GM12878 (cell line): Measurements from ENCODE around the gene ANGPTL2. TPM values are rescaled to one million over a fixed set of nuclear protein-coding genes. Genes with fewer than 3 reads are reported as not detected.

Source experiments
- ATAC-seq: fragments of 200-7000 bp; cut with Tn5 transposase; 3 replicates; pipeline ENCODE4 v1.9.1; 2020; ENCODE audit warnings: mild to moderate bottlenecking, moderate library complexity
- BruUV-seq: library from RNA; stranded (reverse); fragments of 400-500 nt; replicated peaks from 2 replicates; lab custom pipeline; 2021; lab: Mats Ljungman, UMichigan
- CTCF ChIA-PET: fragments of 300-600 bp; sonication (Branson Sonifier 250); formaldehyde crosslinking; extraction: SDS; loops from one replicate; lab custom pipeline; 2021; ENCODE audit warnings: inconsistent platforms; lab: Yijun Ruan, JAX
- POLR2A ChIA-PET: fragments of 350-600 bp; formaldehyde crosslinking; extraction: SDS; loops from one replicate; lab custom pipeline; 2021; ENCODE audit warnings: inconsistent platforms; lab: Charles Lee
- RAD21 ChIA-PET: fragments of 300-600 bp; sonication (Branson Sonifier 250); formaldehyde crosslinking; loops from one replicate; lab custom pipeline; 2023; ENCODE audit warnings: antibody characterized with exemption; ENCODE audit not compliant: unreplicated experiment; lab: Charles Lee
- SMC1A ChIA-PET: fragments of 300-600 bp; sonication (Branson Sonifier 250); formaldehyde crosslinking; loops from one replicate; lab custom pipeline; 2023; ENCODE audit not compliant: unreplicated experiment, uncharacterized antibody; lab: Charles Lee
- DNase-seq: peaks from one replicate; pipeline ENCODE4 v3.0.0-alpha.2; 2011; ENCODE audit warnings: low read depth, low spot score
- FAIRE-seq: peaks from 3 replicates; lab custom pipeline; 2011; peaks lifted over from hg19 to GRCh38; lab: Jason Lieb, UNC
- H2AFZ ChIP-seq: 2 replicates; pipeline ENCODE4 v1.6.0; 2011; ENCODE audit warnings: low read depth, low read length, control low read depth; ENCODE audit not compliant: control insufficient read depth
- H3K27ac ChIP-seq: 2 replicates; pipeline ENCODE4 v1.5.1; 2011; ENCODE audit warnings: control low read depth; ENCODE audit not compliant: control insufficient read depth, insufficient read depth
- H3K27me3 ChIP-seq, 2 experiments: replicated peaks in 1 of 2; 2 replicates each; pipeline versions ENCODE4 v1.6.0 to v1.6.1; 2011; ENCODE audit warnings: low read length in 1 of 2; ENCODE audit not compliant: control insufficient read depth in 2 of 2, insufficient read depth in 2 of 2
- H3K36me3 ChIP-seq, 2 experiments: 2 replicates each; pipeline ENCODE4 v1.5.1; 2011; ENCODE audit warnings: low read length in 1 of 2; ENCODE audit not compliant: control insufficient read depth in 2 of 2, insufficient read depth in 2 of 2
- H3K4me1 ChIP-seq: 2 replicates; pipeline ENCODE4 v1.6.1; 2011; ENCODE audit warnings: mild to moderate bottlenecking, low read length, moderate library complexity, mixed read lengths; ENCODE audit not compliant: control insufficient read depth, insufficient read depth
- H3K4me2 ChIP-seq: 2 replicates; pipeline ENCODE4 v1.6.0; 2011; ENCODE audit warnings: control low read depth; ENCODE audit not compliant: control insufficient read depth, insufficient read depth
- H3K4me3 ChIP-seq: fragments of 200-600 bp; sonication (generic); 2 replicates; pipeline ENCODE4 v1.5.1; 2016
- H3K79me2 ChIP-seq: 2 replicates; pipeline ENCODE4 v1.6.0; 2011; ENCODE audit warnings: low read length; ENCODE audit not compliant: control insufficient read depth, insufficient read depth
- H3K9ac ChIP-seq: 2 replicates; pipeline ENCODE4 v1.8.0; 2011; ENCODE audit warnings: low read length, control low read depth, mixed read lengths; ENCODE audit not compliant: control insufficient read depth, insufficient read depth
- H3K9me3 ChIP-seq: replicated peaks from 3 replicates; pipeline ENCODE4 v1.5.1; 2011; ENCODE audit warnings: mild to moderate bottlenecking, low read length; ENCODE audit not compliant: control insufficient read depth, insufficient read depth
- H4K20me1 ChIP-seq: 2 replicates; pipeline ENCODE4 v1.6.0; 2011; ENCODE audit not compliant: control insufficient read depth, insufficient read depth
- BCL11A ChIP-seq: IDR thresholded peaks from 2 replicates; pipeline ENCODE4 v1.6.1; 2011; ENCODE audit warnings: low read depth, low read length
- BMI1 ChIP-seq: fragments of 450-650 bp; IDR thresholded peaks from 2 replicates; pipeline ENCODE4 v1.6.1; 2016; ENCODE audit warnings: mild to moderate bottlenecking, moderate library complexity, borderline replicate concordance
- CBX3 ChIP-seq: fragments of 200-600 bp; sonication (generic); IDR thresholded peaks from 2 replicates; pipeline ENCODE4 v1.6.1; 2016; ENCODE audit warnings: low read depth, borderline replicate concordance
- ETV6 ChIP-seq, 2 experiments: fragments of 450-650 bp in 1 of 2; IDR thresholded peaks in 1 of 2; conservative IDR thresholded peaks in 1 of 2; 2 replicates each; pipeline ENCODE4 v1.6.1; 2014; ENCODE audit warnings: antibody characterized with exemption in 1 of 2, borderline replicate concordance in 1 of 2, low read depth in 1 of 2, mild to moderate bottlenecking in 1 of 2, moderate library complexity in 1 of 2
- MTA2 ChIP-seq: fragments of 450-650 bp; IDR thresholded peaks from 2 replicates; pipeline ENCODE4 v1.6.1; 2016; ENCODE audit warnings: low read depth, mild to moderate bottlenecking, moderate library complexity
- MTA3 ChIP-seq: IDR thresholded peaks from 2 replicates; pipeline ENCODE4 v1.6.1; 2012; ENCODE audit warnings: low read length, inconsistent platforms, borderline replicate concordance
- NBN ChIP-seq: fragments of 450-650 bp; IDR thresholded peaks from 2 replicates; pipeline ENCODE4 v1.6.1; 2016
- NFXL1 ChIP-seq: fragments of 450-650 bp; IDR thresholded peaks from 2 replicates; pipeline ENCODE4 v1.6.1; 2017; ENCODE audit warnings: antibody characterized with exemption, mild to moderate bottlenecking, borderline replicate concordance
- NFYB ChIP-seq: IDR thresholded peaks from 2 replicates; pipeline ENCODE4 v1.6.1; 2011; ENCODE audit warnings: low read depth, mild to moderate bottlenecking, low read length, improper control_type of control experiment, moderate library complexity; ENCODE audit not compliant: insufficient read depth
- POLR2AphosphoS5 ChIP-seq: IDR thresholded peaks from 2 replicates; pipeline ENCODE4 v1.6.1; 2011; ENCODE audit warnings: mild to moderate bottlenecking, low read length, inconsistent platforms
- POU2F2 ChIP-seq: IDR thresholded peaks from 3 replicates; pipeline ENCODE4 v1.6.1; 2011; ENCODE audit warnings: low read depth, mild to moderate bottlenecking, low read length, borderline replicate concordance
- SUPT20H ChIP-seq: IDR thresholded peaks from 2 replicates; pipeline ENCODE4 v1.6.1; 2011; ENCODE audit warnings: low read depth, mild to moderate bottlenecking, low read length, moderate library complexity, borderline replicate concordance; ENCODE audit not compliant: control insufficient read depth
- WGBS: methylation state at CpG from one replicate; pipeline ENCODE4 v1.1.6; 2016; ENCODE audit warnings: low lambda C conversion rate; ENCODE audit not compliant: insufficient replicate concordance, insufficient coverage; ENCODE audit errors: missing lambda C conversion rate; 5-methylcytosine and 5-hydroxymethylcytosine counted together
- in situ Hi-C: fragments of 300-500 bp; cut with MboI; formaldehyde crosslinking; loops from 9 replicates; pipeline ENCODE4 v1.14.3; 2018; ENCODE audit warnings: mixed read lengths
- intact Hi-C: fragments of 100-400 bp; cut with micrococcal nuclease; formaldehyde crosslinking; loops from one replicate; pipeline ENCODE4 v1.14.2; 2022; ENCODE audit not compliant: unreplicated experiment
- polyA plus RNA-seq, 11 experiments: library from polyadenylated mRNA; depleted of rRNA in 4 of 11; unstranded in 6 of 11; stranded (reverse) in 5 of 11; fragments of >200 nt; fragmentation: Nextera tagmentation in 4 of 11; fragmentation: Illumina TruSeq in 1 of 11; extraction: Ambion mirVana in 4 of 11; extraction: Trizol in 1 of 11; gene quantifications; 1 replicate in 1 of 11; 2 replicates in 10 of 11; pipeline versions ENCODE4 v1.2.1 to v1.2.3, GENCODE V29; 2011 to 2016; ENCODE audit warnings: inconsistent platforms in 2 of 11, missing spikeins in 2 of 11, low read depth in 1 of 11
- total RNA-seq, 4 experiments: library from RNA; depleted of rRNA in 3 of 4; stranded (reverse); fragments of >200 nt in 3 of 4; fragmentation: Illumina TruSeq in 1 of 4; extraction: Trizol in 1 of 4; gene quantifications; 2 replicates each; pipeline versions ENCODE4 v1.2.1 to v1.2.3, GENCODE V29; 2013 to 2021
- TF ChIP-seq, protein P1 (sequence below): fragments of 450-650 bp; IDR thresholded peaks from 2 replicates; pipeline ENCODE4 v1.6.1; 2017; ENCODE audit warnings: mild to moderate bottlenecking, low read depth, inconsistent platforms; ENCODE audit not compliant: poor library complexity, severe bottlenecking

Gene ANGPTL2
- total and polyA plus RNA-seq, 10 of the 15 experiments (the other 5 are each of a cell fraction or from before 2014, with no cell fraction given): 0.13 to 2.6 (median 0.82) TPM; not detected in 1

DNA sequence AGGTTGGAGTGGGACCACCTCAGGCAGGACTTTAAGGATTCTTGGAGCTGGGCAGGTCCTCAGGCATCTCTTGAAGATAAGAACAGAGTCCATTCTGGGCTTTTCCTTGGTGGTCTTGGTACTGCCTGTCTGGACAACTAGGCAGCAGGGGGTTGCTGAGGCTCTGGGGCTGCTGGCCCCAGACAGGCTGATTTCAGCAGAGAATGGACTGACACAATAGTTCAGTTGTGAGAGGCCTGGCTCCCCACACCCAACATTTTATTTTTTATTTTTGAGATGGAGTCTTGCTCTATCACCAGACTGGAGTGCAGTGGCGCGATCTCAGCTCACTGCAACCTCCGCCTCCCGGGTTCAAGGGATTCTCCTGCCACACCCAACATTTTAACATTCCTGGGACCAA is 4.6 kb downstream of the ANGPTL2 start:
- H3K4me2 ChIP-seq: no peak overlapping the region
- H3K4me1 ChIP-seq: peaks cover 21% of the 10 kb centered on the region
- H3K36me3 ChIP-seq: no peaks in the 10 kb centered on the region
- intact Hi-C loops: loop anchor here (5.0 kb wide), 2 partner anchors 50 to 80 kb away; no protein-coding TSS in a partner anchor
- no peak overlapping the region for H3K27ac ChIP-seq
- H4K20me1 ChIP-seq: no peaks in the 10 kb centered on the region
- BruUV-seq: no TSS peak
- DNase-seq: no peak
- H3K4me3 ChIP-seq: no peak overlapping the region
- CTCF ChIA-PET: interaction anchor here (1.1 to 3.7 kb wide), 5 partner anchors 48 to 177 kb away, joined by 3 to 18 read pairs (median 5); no protein-coding TSS in a partner anchor
- H3K9me3 ChIP-seq: no peaks in the 10 kb centered on the region
- no peak overlapping the region for H2AFZ ChIP-seq
- RAD21 ChIA-PET: interaction anchor here (1.5 to 7.5 kb wide), 8 partner anchors 46 to 153 kb away, joined by 4 to 54 read pairs (median 10); no protein-coding TSS in a partner anchor
- ATAC-seq: no peak
- no peak for FAIRE-seq
- H3K27me3 ChIP-seq: no peaks in the 10 kb centered on the region
- SMC1A ChIA-PET: interaction anchor here (0.7 to 4.9 kb wide), 12 partner anchors 34 to 177 kb away, joined by 3 to 68 read pairs (median 7); no protein-coding TSS in a partner anchor
- H3K9ac ChIP-seq: no peak overlapping the region
- no peaks in the 10 kb centered on the region for H3K79me2 ChIP-seq
- TF ChIP-seq POU2F2 (no peak), POLR2AphosphoS5 (no peak), MTA2 (no peak), MTA3 (no peak), SUPT20H (no peak), NFXL1 (no peak), BCL11A (no peak), ETV6 (conservative IDR thresholded peaks at IDR 0.05 in 1 of 2, IDR thresholded peaks at IDR 0.05 in 1 of 2; ENCODE audit: borderline replicate concordance in 1 of 2, low read depth in 1 of 2) (no peak), NFYB (no peak), BMI1 (no peak), NBN (no peak), CBX3 (no peak)
- TF ChIP-seq, protein P1, sequence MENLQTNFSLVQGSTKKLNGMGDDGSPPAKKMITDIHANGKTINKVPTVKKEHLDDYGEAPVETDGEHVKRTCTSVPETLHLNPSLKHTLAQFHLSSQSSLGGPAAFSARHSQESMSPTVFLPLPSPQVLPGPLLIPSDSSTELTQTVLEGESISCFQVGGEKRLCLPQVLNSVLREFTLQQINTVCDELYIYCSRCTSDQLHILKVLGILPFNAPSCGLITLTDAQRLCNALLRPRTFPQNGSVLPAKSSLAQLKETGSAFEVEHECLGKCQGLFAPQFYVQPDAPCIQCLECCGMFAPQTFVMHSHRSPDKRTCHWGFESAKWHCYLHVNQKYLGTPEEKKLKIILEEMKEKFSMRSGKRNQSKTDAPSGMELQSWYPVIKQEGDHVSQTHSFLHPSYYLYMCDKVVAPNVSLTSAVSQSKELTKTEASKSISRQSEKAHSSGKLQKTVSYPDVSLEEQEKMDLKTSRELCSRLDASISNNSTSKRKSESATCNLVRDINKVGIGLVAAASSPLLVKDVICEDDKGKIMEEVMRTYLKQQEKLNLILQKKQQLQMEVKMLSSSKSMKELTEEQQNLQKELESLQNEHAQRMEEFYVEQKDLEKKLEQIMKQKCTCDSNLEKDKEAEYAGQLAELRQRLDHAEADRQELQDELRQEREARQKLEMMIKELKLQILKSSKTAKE: no peak
- TF ChIP-seq, all 136 proteins: peak for 0
- POLR2A ChIA-PET: interaction anchor here (0.7 to 2.7 kb wide), 5 partner anchors 11 to 113 kb away, joined by 3 to 13 read pairs (median 3); no protein-coding TSS in a partner anchor
- 94% methylated on average over 4 of the region's 4 CpGs for WGBS
- in situ Hi-C loops: no loop called here
